Measurements from ENCODE around the gene C4B.
"Not testable (repeated sequence)": the region's sequence is repeated elsewhere in the genome, so short reads cannot be mapped to it uniquely, and the experiment has no call there.

C4B gene

DNA sequence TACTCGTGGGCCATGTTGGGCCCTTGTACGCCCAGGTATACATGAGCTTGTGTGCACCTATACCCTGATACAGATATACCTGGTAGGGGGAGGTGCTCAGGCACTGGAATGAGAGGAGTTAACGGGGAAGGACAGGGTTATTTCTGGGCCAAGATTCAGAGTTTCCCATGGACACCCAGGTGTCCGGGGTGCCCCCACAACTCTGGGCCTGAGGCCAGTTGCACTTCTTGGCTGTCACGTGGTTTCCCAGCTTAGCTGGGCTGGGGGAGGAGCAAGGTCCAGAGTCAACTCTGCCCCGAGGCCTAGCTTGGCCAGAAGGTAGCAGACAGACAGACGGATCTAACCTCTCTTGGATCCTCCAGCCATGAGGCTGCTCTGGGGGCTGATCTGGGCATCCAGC is 32.9 kb upstream of the C4B start, which contains the start of gene C4A:
C4A (plus strand) TSS at position 314 of the 400 bp plus-strand sequence; CDS start at position 365, 51 bp downstream.
- not testable (repeated sequence) for DNase-seq

DNA sequence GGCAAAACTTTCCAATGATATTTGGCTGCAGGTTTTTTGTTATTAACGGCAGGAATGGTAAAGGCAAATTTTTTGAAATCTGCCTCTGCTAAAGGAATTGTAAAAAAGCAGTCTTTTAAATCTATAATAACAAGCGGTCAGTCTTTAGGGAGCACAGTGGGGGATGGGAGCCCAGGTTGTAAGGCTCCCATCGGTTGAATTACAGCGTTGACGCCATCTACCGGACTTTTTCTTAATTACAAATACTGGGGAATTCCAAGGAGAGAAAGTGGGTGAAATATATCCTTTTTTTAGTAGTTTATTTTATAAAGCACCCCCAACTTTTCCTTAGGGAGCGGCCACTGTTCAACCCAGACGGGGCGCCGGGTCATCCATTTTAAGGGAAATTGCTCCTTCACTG is 25.2 kb upstream of the C4B start:
- DNase-seq, result not testable (repeated sequence)

DNA sequence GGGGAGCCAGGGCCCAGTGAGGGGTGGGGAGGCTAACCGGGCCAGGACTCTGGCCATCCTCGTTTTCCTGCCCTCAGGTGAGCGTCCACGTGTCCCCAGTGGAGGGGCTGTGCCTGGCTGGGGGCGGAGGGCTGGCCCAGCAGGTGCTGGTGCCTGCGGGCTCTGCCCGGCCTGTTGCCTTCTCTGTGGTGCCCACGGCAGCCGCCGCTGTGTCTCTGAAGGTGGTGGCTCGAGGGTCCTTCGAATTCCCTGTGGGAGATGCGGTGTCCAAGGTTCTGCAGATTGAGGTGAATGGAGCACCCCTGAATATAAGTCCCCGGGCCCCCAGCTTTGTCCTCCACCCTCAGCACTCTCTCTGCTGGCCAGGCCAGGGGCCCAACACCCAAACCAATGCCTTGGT is 20.2 kb upstream of the C4B start:
- DNase-seq, result not testable (repeated sequence)

DNA sequence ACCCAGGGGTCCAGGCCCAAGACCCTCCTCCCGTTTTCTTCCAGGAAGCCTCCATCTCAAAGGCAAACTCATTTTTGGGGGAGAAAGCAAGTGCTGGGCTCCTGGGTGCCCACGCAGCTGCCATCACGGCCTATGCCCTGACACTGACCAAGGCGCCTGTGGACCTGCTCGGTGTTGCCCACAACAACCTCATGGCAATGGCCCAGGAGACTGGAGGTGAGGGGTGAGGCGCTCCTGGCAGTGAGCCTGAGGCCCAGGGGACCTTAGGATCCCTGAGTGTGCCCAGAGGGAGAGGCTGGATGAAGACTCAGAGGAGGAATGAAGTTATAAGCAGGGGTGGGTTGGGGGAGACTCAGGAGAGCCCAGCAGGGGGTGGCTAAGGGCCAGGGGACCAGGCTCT is 18.2 kb upstream of the C4B start:
- not testable (repeated sequence) for DNase-seq

DNA sequence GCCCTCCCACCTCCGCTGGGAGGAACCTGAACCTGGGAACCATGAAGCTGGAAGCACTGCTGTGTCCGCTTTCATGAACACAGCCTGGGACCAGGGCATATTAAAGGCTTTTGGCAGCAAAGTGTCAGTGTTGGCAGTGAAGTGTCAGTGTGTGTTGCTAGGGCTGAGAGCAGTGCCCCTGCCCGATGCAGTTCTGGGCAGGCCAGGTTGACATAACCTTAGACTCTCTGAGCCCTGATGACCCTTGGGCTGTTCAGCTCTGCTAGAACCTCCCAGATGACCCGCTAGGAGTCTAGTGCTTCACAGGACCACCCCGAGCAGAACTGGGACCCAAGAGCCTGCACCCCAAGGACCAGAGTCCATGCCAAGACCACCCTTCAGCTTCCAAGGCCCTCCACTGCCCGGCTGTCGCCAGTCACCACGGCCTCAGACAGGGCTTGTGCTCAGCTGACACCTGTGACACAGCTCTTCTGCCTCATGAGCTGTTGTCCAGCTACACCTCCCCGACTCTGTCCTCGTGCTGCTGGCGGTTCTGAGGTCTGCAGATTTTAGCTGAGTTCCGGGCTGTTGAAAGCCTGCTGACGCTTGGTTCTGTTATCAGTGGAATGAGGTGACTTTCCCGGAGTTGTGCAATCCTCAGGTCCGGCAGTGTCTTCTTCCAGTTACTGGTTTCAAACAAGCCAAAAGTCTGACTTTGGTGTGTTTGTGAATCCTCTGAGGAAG is 11.9 kb upstream of the C4B start:
- not testable (repeated sequence) for DNase-seq

DNA sequence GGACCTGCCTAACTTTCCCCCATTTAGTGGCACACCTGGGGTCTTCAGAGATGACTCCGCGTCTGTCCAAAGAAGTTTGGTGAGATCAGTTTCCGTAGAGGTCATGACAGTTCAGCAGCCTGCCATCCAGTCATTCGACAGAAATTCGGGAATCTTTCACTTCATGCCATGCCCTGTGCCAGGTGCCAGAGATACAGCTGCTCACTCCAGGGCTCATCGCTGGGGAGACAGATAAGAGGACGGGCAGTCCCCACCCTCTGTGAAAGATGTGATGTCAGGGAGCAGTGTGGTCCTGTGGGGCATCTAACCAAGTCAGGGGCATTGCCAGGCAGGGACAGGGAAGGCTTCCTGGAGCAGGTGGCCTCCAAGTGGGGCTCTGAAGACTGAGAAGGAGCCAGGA is 11.3 kb upstream of the C4B start:
- not testable (repeated sequence) for DNase-seq

DNA sequence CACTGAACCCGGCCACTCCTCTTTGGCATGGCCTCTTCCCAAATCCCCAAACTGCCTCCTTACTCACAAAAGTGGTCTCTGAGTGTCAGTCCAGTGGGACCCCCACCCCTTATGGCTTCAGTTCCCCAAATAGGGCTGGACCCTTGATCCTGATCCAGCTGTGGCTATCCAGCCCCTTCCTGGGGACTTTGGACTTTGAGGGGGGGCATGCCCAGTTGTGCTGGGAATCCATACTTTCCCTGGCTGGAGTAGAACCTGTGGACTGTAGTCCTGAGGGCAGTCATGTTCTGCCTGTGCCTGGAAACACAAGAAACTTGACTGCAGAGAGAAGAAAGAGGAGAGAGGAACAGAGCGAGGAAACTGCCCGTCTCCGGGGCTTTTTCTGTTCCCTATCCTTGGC is 10.2 kb upstream of the C4B start:
- DNase-seq, result not testable (repeated sequence)

DNA sequence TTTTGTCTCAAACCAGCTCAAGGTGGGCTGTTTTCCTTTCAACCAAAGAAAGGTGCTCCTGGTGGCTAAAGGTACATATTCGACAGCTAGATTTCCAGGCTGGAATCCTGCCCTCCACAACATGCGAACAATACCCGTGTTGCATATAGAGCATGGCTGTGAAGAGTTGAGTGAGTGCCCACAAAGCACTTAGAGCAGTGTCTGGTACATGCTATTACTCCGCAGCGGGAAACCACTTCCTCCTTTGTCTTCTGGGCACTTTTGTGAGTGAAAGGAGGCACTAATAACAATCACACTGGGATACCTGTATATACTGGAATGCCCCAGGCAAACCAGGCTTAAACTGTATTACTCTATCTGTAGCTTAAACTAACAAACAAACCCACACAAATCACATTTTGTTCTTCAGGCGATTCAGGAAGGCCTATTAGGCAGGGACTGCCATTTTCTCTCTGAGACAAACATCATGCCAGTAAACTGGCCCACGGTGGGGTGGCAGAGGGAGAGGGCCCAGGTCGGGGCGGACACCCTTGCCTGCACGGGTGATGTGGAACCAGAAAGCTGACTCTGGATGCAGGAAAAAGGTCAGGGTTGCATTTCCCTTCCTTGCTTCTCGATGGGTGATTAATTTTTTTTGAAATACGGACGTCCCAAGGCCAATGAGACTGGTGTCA is 9.6 kb upstream of the C4B start:
- DNase-seq, result not testable (repeated sequence)

DNA sequence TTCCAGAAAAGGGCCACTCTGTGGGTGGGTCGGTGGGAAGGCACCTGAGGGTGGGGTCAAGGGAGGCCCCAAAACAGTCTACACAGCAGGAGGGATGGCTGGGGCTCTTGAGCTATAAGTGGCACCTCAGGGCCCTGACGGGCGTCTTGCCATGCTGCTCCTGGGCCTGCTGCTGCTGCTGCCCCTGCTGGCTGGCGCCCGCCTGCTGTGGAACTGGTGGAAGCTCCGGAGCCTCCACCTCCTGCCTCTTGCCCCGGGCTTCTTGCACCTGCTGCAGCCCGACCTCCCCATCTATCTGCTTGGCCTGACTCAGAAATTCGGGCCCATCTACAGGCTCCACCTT is 9.1 kb upstream of the C4B start:
- not testable (repeated sequence) for DNase-seq

DNA sequence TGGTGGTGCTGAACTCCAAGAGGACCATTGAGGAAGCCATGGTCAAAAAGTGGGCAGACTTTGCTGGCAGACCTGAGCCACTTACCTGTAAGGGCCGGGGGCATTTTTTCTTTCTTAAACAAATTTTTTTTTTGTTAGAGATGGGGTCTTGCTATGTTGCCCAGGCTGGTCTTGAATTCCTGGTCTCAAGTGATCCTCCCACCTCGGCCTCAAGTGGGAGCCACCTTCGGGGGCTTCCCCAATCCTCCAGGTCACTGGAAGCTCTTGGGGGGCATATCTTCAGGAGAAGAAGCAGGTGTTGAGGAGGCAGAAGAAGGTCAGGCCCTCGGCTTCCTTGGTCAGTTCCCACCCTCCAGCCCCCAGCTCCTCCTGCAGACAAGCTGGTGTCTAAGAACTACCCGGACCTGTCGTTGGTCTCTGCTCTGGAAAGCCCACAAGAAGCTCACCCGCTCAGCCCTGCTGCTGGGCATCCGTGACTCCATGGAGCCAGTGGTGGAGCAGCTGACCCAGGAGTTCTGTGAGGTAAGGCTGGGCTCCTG is 8.5 kb upstream of the C4B start:
- not testable (repeated sequence) for DNase-seq

DNA sequence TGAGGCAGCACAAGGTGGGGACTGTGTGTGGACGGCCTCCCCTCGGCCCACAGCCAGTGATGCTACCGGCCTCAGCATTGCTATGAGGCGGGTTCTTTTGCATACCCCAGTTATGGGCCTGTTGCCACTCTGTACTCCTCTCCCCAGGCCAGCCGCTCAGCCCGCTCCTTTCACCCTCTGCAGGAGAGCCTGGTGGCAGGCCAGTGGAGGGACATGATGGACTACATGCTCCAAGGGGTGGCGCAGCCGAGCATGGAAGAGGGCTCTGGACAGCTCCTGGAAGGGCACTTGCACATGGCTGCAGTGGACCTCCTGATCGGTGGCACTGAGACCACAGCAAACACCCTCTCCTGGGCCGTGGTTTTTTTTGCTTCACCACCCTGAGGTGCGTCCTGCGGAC is 7.5 kb upstream of the C4B start:
- not testable (repeated sequence) for DNase-seq

DNA sequence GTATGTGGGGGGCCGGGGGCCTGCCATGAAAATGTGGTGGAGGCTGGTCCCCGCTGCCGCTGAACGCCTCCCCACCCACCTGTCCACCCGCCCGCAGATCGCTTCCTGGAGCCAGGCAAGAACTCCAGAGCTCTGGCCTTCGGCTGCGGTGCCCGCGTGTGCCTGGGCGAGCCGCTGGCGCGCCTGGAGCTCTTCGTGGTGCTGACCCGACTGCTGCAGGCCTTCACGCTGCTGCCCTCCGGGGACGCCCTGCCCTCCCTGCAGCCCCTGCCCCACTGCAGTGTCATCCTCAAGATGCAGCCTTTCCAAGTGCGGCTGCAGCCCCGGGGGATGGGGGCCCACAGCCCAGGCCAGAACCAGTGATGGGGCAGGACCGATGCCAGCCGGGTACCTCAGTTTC is 6.6 kb upstream of the C4B start:
- DNase-seq, result not testable (repeated sequence)

DNA sequence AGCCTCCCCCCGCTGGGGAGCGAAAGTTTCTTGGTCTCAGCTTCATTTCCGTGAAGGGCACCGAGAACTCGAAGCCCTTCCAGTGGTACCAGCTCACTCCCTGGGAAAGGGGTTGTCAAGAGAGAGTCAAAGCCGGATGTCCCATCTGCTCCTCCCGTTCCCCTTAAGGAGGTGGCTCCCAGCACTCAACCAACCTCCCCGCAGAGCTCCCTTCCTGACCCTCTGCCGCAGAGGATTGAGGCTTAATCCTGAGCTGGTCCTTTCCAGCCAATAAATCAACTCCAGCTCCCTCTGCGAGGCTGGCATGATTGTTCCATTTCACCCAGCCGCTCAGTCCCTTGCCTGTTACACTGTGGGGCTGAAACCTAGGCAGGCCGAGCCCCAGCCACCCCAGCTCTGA is 6.0 kb upstream of the C4B start:
- not testable (repeated sequence) for DNase-seq

DNA sequence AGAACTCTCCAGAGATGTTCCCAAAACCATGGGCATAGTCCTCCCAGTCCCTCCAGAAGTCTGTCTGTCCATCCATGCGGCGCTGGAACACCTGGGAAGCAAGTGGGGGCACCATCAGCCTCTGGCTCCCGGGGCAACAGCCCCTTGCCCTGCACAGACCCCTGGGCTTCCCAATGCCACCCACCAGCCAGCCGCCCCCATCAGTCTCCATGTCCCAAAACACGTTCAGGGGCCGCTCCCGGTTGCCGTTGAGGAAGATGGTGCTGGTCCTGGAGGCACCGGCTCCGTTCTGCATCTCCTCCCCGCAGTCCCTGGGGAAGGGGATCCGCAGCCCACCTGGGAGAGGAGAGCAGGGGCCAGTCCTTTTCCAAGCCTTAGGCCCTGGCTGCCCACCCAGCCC is 5.1 kb upstream of the C4B start:
- DNase-seq, result not testable (repeated sequence)

DNA sequence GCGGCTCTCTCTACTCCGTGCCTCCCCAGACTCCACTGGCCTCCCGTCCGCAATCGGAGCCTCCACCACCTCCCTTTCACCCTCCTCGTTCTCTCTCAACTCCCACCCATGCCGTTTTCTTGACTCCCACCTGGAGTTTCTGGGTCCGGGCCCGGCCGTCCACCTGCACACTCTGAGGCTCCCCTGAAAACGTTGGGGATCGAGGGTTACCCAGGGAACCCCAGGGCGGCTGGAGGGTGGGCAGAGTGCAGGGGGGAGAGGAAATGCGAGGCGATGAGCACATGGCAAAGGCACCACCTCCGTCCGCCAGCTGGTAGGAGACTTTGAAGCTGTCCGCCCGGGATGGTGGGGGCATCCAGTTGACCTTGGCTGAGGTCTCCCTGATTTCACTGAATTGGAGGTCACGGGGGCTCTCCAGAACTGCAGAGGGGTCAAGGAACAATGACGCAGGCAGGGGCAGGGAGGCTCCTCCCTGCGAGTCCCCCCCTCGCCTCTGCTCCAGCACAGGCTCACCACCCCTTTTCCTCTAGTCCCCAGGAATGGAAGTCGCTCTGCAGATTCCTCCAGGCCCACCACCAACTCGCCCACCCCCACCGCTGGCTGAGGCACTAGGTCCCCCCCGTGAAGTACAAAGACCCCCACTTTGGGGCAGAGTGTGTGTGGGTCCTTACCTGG is 3.6 kb upstream of the C4B start:
- not testable (repeated sequence) for DNase-seq

DNA sequence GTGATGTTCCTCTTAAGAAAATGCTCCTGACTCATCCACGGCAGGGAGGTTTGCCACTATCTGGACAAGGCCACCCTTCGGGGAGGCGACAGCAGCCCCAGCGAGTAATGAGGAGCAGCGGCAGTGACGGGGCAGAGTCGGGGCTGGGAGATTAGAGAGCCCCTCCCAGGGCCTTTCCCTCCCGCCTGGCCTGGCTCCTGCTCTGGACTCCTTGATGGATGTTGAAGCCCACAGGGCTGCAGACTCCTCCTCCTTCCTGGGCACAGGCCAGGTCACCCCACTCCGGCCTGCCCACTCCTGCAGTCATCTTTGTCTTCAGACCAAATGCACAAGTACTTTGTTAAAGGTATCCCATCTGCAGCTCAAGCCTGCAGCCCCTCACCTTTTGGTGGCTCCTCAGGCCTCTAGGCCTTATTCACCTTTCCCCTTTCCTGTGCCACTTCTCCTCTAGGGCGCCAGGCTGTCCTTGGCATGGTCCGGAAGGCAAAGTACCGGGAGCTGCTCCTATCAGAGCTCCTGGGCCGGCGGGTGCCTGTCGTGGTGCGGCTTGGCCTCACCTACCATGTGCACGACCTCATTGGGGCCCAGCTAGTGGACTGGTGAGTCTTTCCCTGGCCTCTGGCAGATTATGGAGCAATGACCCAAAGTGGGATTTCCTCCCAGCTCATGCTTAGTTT is 1.5 kb upstream of the C4B start:
- DNase-seq, result not testable (repeated sequence)

DNA sequence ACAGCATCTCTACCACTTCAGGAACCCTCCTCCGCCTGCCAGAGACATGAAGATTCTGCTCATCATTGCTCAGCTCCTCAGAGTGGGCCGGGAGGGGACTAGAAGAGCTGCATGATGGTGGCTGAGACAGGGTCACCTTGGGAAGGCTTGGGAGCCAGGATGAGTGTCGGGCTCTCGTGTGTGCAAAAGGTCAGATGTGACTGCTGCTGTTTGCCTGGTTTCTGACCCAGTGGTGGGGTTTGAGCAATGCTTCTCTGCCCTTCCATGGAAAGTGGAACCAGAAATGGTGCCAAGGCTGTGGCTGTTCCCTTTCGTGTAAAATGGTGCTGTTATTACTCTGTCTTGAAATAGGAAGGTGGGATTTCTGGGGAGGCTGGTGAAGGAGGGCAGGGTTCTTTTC is 857 bp upstream of the C4B start:
- DNase-seq, result not testable (repeated sequence)

DNA sequence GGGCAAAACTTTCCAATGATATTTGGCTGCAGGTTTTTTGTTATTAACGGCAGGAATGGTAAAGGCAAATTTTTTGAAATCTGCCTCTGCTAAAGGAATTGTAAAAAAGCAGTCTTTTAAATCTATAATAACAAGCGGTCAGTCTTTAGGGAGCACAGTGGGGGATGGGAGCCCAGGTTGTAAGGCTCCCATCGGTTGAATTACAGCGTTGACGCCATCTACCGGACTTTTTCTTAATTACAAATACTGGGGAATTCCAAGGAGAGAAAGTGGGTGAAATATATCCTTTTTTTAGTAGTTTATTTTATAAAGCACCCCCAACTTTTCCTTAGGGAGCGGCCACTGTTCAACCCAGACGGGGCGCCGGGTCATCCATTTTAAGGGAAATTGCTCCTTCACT is 7.5 kb downstream of the C4B start:
- DNase-seq, result not testable (repeated sequence)

DNA sequence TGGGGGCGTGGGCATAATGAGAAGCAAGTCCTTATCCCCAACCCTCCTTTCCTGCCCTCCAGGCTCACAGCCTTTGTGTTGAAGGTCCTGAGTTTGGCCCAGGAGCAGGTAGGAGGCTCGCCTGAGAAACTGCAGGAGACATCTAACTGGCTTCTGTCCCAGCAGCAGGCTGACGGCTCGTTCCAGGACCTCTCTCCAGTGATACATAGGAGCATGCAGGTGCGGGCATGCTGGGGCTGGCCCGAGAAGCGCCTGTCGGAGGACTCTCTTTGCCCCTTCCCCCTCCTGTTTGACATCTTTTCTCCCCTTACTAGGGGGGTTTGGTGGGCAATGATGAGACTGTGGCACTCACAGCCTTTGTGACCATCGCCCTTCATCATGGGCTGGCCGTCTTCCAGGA is 14.0 kb downstream of the C4B start:
- DNase-seq, result not testable (repeated sequence)

DNA sequence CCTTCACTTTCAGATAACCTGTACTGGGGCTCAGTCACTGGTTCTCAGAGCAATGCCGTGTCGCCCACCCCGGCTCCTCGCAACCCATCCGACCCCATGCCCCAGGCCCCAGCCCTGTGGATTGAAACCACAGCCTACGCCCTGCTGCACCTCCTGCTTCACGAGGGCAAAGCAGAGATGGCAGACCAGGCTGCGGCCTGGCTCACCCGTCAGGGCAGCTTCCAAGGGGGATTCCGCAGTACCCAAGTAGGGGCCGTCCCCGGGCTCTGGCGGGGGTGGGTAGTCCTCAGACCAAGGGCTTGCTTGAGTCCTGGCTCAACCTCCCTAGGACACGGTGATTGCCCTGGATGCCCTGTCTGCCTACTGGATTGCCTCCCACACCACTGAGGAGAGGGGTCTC is 15.0 kb downstream of the C4B start:
- DNase-seq, result not testable (repeated sequence)

DNA sequence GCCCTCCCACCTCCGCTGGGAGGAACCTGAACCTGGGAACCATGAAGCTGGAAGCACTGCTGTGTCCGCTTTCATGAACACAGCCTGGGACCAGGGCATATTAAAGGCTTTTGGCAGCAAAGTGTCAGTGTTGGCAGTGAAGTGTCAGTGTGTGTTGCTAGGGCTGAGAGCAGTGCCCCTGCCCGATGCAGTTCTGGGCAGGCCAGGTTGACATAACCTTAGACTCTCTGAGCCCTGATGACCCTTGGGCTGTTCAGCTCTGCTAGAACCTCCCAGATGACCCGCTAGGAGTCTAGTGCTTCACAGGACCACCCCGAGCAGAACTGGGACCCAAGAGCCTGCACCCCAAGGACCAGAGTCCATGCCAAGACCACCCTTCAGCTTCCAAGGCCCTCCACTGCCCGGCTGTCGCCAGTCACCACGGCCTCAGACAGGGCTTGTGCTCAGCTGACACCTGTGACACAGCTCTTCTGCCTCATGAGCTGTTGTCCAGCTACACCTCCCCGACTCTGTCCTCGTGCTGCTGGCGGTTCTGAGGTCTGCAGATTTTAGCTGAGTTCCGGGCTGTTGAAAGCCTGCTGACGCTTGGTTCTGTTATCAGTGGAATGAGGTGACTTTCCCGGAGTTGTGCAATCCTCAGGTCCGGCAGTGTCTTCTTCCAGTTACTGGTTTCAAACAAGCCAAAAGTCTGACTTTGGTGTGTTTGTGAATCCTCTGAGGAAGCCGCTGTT is 20.9 kb downstream of the C4B start:
- not testable (repeated sequence) for DNase-seq

DNA sequence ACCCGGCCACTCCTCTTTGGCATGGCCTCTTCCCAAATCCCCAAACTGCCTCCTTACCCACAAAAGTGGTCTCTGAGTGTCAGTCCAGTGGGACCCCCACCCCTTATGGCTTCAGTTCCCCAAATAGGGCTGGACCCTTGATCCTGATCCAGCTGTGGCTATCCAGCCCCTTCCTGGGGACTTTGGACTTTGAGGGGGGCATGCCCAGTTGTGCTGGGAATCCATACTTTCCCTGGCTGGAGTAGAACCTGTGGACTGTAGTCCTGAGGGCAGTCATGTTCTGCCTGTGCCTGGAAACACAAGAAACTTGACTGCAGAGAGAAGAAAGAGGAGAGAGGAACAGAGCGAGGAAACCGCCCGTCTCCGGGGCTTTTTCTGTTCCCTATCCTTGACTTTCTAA is 22.5 kb downstream of the C4B start:
- DNase-seq, result not testable (repeated sequence)

Measured in fibroblast of skin of abdomen (primary cell).